Measurements from ENCODE around the gene NOL4L. TPM values are rescaled to one million over a fixed set of nuclear protein-coding genes. Genes with fewer than 3 reads are reported as not detected.

The NOL4L gene
- total RNA-seq, 1 experiment from 2014 or later = 31.7 TPM

- no peak overlapping the region for H2BK5ac ChIP-seq (ENCODE audit: insufficient read length, low read length)
- H2BK120ac ChIP-seq (ENCODE audit: low read depth, low read length, poor library complexity, severe bottlenecking) = no peak overlapping the region
- no peaks in the 10 kb centered on the region for H3K4me1 ChIP-seq (ENCODE audit: insufficient read depth, low read length)
- TF ChIP-seq CTCF (conservative IDR thresholded peaks at IDR 0.05) = no peak
- Mint-ChIP-seq H3K4me3 (no peak overlapping the region), H3K9me3 (no peaks in the 10 kb centered on the region; a peak in 1 of 5 replicates), H3K36me3 (ENCODE audit: insufficient read depth in 1 of 3, low read depth in 3 of 3) (no peaks in the 10 kb centered on the region), H3K27me3 (ENCODE audit: low read depth) (peaks cover 15% of the 10 kb centered on the region), H3K4me1 (peaks cover 0 to 8% of the 10 kb centered on the region in 2 experiments; a peak in 2 of 4 replicates), H3K27ac (no peak overlapping the region)
- no peak overlapping the region for H3K56ac ChIP-seq (ENCODE audit: insufficient read length, low read depth, low read length)
- no peaks in the 10 kb centered on the region for H4K20me1 ChIP-seq (ENCODE audit: control insufficient read depth, insufficient read depth, insufficient read length)
- H3K23me2 ChIP-seq (ENCODE audit: insufficient read length, low read depth, low read length, poor library complexity, severe bottlenecking) = no peaks in the 10 kb centered on the region
- H3K14ac ChIP-seq (ENCODE audit: insufficient read depth, low read length) = no peak overlapping the region
- H3K18ac ChIP-seq (ENCODE audit: insufficient read length, low read depth, low read length) = no peak overlapping the region
- H3K4me2 ChIP-seq (ENCODE audit: insufficient read depth, insufficient read length, low read length) = no peak overlapping the region
- H4K91ac ChIP-seq (ENCODE audit: insufficient read length, low read depth, low read length) = no peak overlapping the region
- H2BK15ac ChIP-seq (ENCODE audit: low read depth, low read length) = no peak overlapping the region
- H3K9me3 ChIP-seq (ENCODE audit: control insufficient read depth, low read depth, low read length) = no peaks in the 10 kb centered on the region
- no peak overlapping the region for H3K23ac ChIP-seq (ENCODE audit: insufficient read length, low read depth, low read length)
- no peak overlapping the region for H2AK5ac ChIP-seq (ENCODE audit: insufficient read length, low read length)
- H3K9ac ChIP-seq (ENCODE audit: extremely low read depth, insufficient read length, low read length) = no peak overlapping the region
- H4K8ac ChIP-seq (replicated peaks; ENCODE audit: insufficient read length, low read depth, low read length) = no peak overlapping the region
- no peak overlapping the region for H2BK12ac ChIP-seq (ENCODE audit: insufficient read length, low read depth, low read length)
- H3K27me3 ChIP-seq (ENCODE audit: insufficient read depth, low read length) = no peaks in the 10 kb centered on the region
- H2AFZ ChIP-seq (ENCODE audit: low read length) = no peak overlapping the region
- H3K4ac ChIP-seq (ENCODE audit: low read depth, low read length) = no peak overlapping the region
- H3T11ph ChIP-seq (ENCODE audit: low read length) = no peak overlapping the region
- no peak overlapping the region for H2BK20ac ChIP-seq (ENCODE audit: low read depth, low read length, poor library complexity, severe bottlenecking)
- no peaks in the 10 kb centered on the region for H3K79me2 ChIP-seq (ENCODE audit: insufficient read depth, low read length)
- no peak for DNase-seq
- no peak overlapping the region for H4K5ac ChIP-seq (ENCODE audit: insufficient read length, low read depth, low read length)
- no peak overlapping the region for H3K27ac ChIP-seq (ENCODE audit: insufficient read length, low read depth, low read length)
- H3K79me1 ChIP-seq (ENCODE audit: insufficient read depth, low read depth, low read length, poor library complexity, severe bottlenecking) = no peaks in the 10 kb centered on the region
- WGBS (ENCODE audit: extremely low coverage, insufficient read length, low lambda C conversion rate) = no CpG with 5 or more reads among the region's 18 CpGs
Measured at GRCh38 chr20:32603046-32603726, 18.1 kb upstream of the NOL4L start.
